Spleen (tissue), 11 donors: ENCODE results near the gene SACS. TPM values are rescaled to one million over a fixed set of nuclear protein-coding genes. Genes with fewer than 3 reads are reported as not detected.

Source experiments
- DNase-seq: peaks from one replicate; pipeline ENCODE4 v3.0.0-alpha.2; 2020
- H3K27ac ChIP-seq, 8 donors: fragments of 200-600 bp; sonication (generic) in 7 of 8; 1 replicate in 4 of 8; 2 replicates in 4 of 8; pipeline versions ENCODE4 v1.5.0 to v1.8.0; 2016 to 2021; ENCODE audit warnings: inconsistent platforms in 4 of 8, mild to moderate bottlenecking in 4 of 8, moderate library complexity in 1 of 8
- H3K27me3 ChIP-seq, 7 donors: fragments of 200-600 bp; sonication (generic) in 6 of 7; replicated peaks in 1 of 7; 1 replicate in 4 of 7; 2 replicates in 3 of 7; pipeline versions ENCODE4 v1.5.0 to v1.8.0; 2016 to 2021; ENCODE audit warnings: inconsistent platforms in 3 of 7, mild to moderate bottlenecking in 1 of 7
- H3K36me3 ChIP-seq, 6 donors: fragments of 200-600 bp; sonication (generic) in 5 of 6; 1 replicate in 4 of 6; 2 replicates in 2 of 6; pipeline versions ENCODE4 v1.5.0 to v1.8.0; 2016 to 2021; ENCODE audit warnings: inconsistent platforms in 2 of 6
- H3K4me1 ChIP-seq, 6 donors: fragments of 200-600 bp; sonication (generic) in 5 of 6; 1 replicate in 3 of 6; 2 replicates in 3 of 6; pipeline versions ENCODE4 v1.5.0 to v1.8.0; 2016 to 2021; ENCODE audit warnings: inconsistent platforms in 3 of 6
- H3K4me3 ChIP-seq, 8 donors: fragments of 200-600 bp; sonication (generic) in 7 of 8; 1 replicate in 4 of 8; 2 replicates in 4 of 8; pipeline versions ENCODE4 v1.5.0 to v1.8.0; 2016 to 2021; ENCODE audit warnings: inconsistent platforms in 4 of 8, mild to moderate bottlenecking in 4 of 8, moderate library complexity in 2 of 8
- H3K9me3 ChIP-seq, 8 donors: fragments of 200-600 bp; sonication (generic) in 7 of 8; 1 replicate in 4 of 8; 2 replicates in 4 of 8; pipeline versions ENCODE4 v1.5.0 to v1.8.0; 2016 to 2021; ENCODE audit warnings: inconsistent platforms in 4 of 8
- POLR2A ChIP-seq, 3 donors: fragments of 450-650 bp; IDR thresholded peaks; one replicate each; pipeline ENCODE4 v1.5.1; 2017; ENCODE audit warnings: antibody characterized with exemption in 3 of 3, mild to moderate bottlenecking in 1 of 3
- POLR2AphosphoS5 ChIP-seq, 3 donors: sonication (generic); formaldehyde crosslinking; IDR thresholded peaks; one replicate each; pipeline ENCODE4 v1.5.1; 2017; ENCODE audit warnings: antibody characterized with exemption in 3 of 3
- WGBS, 5 donors: extraction: QIAGEN DNeasy Blood & Tissue Kit in 3 of 5; methylation state at CpG; one replicate each; pipeline versions ENCODE4 v1.1.5 to v1.1.7; 2013 to 2018; 5-methylcytosine and 5-hydroxymethylcytosine counted together
- intact Hi-C: fragments of 100-400 bp; cut with DNase I; formaldehyde crosslinking; loops from one replicate; pipeline ENCODE4 v1.15.0; 2023; ENCODE audit warnings: low total_unique reads
- polyA plus RNA-seq, 3 donors: library from polyadenylated mRNA; stranded (reverse); fragments of 200-250 nt; gene quantifications; one replicate each; pipeline ENCODE4 v1.2.1, GENCODE V29; 2013
- total RNA-seq, 7 donors: library from RNA; depleted of rRNA in 3 of 7; stranded (reverse); fragments of >200 nt in 3 of 7; fragmentation: NEBNext Ultra II Directional in 4 of 7; extraction: Animal tissue kit (Norgen Biotek cat#: 25700) in 4 of 7; gene quantifications; one replicate each; pipeline versions ENCODE4 v1.1.0 to v1.2.1, GENCODE V29; 2016 to 2021
- TF ChIP-seq, protein P1 (sequence below), 11 experiments: fragments of 200-600 bp in 7 of 11; fragments of 450-650 bp in 4 of 11; sonication (generic) in 4 of 11; IDR thresholded peaks in 8 of 11; conservative IDR thresholded peaks in 3 of 11; 1 replicate in 7 of 11; 2 replicates in 4 of 11; pipeline versions ENCODE4 v1.4.0 to v1.8.0; 2016 to 2021; ENCODE audit warnings: antibody characterized with exemption in 11 of 11, inconsistent platforms in 4 of 11, mild to moderate bottlenecking in 1 of 11
- donor health status: healthy with polysubstance abuse.
- donor health status: DM: no; HTN: no; CAD: no; lungs with moderate emphysema.
- donor health status: DM: no; HTN: no; CAD: no.
- donor health status: Bipolar disorder and iron deficiency.
- donor health status: healthy.
- donor health status: DM: no; HTN: no; CAD: no.
- donor health status: DM: yes; HTN: yes; CAD: no.

Gene SACS
- total and polyA plus RNA-seq, 10 donors, result 4.6 to 34.4 (median 23.1) TPM

DNA sequence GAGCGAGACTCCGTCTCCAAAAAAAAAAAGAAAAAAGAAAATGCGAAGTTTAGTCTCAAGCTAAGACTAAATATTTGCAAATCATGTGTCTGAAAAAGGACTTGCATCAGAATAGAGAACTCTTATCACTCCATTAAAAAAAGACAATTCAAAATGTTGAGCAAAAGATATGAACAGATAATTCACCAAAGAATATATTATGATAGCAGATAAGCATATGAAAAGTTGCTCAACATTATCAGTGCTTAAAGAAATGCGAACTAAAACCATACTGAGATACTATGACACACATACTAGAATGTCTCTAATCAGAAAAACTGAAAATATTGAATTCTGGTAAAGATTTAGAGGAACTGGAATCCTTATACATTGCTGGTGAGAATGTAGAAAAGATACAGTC, 38.7 kb upstream of the SACS start:
- H3K9me3 ChIP-seq, result no peaks in the 10 kb centered on the region
- TF ChIP-seq POLR2A (IDR thresholded peaks at IDR 0.05) (no peak), POLR2AphosphoS5 (IDR thresholded peaks at IDR 0.05) (no peak)
- TF ChIP-seq, protein P1, sequence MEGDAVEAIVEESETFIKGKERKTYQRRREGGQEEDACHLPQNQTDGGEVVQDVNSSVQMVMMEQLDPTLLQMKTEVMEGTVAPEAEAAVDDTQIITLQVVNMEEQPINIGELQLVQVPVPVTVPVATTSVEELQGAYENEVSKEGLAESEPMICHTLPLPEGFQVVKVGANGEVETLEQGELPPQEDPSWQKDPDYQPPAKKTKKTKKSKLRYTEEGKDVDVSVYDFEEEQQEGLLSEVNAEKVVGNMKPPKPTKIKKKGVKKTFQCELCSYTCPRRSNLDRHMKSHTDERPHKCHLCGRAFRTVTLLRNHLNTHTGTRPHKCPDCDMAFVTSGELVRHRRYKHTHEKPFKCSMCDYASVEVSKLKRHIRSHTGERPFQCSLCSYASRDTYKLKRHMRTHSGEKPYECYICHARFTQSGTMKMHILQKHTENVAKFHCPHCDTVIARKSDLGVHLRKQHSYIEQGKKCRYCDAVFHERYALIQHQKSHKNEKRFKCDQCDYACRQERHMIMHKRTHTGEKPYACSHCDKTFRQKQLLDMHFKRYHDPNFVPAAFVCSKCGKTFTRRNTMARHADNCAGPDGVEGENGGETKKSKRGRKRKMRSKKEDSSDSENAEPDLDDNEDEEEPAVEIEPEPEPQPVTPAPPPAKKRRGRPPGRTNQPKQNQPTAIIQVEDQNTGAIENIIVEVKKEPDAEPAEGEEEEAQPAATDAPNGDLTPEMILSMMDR (IDR thresholded peaks at IDR 0.05 in 8 of 11, conservative IDR thresholded peaks at IDR 0.05 in 3 of 11), result no peak
- no peak overlapping the region for H3K4me3 ChIP-seq
- DNase-seq, result no peak
- 91 to 97% (median 93%) methylated on average over 4 of the region's 4 CpGs for WGBS, 5 donors
- H3K27ac ChIP-seq, result no peak overlapping the region
- H3K27me3 ChIP-seq, result no peaks in the 10 kb centered on the region
- peaks cover under 1 to 6% (median 2%) of the 10 kb centered on the region in 6 donors for H3K4me1 ChIP-seq
- H3K36me3 ChIP-seq, result no peaks in the 10 kb centered on the region
- intact Hi-C loops, result no loop called here

DNA sequence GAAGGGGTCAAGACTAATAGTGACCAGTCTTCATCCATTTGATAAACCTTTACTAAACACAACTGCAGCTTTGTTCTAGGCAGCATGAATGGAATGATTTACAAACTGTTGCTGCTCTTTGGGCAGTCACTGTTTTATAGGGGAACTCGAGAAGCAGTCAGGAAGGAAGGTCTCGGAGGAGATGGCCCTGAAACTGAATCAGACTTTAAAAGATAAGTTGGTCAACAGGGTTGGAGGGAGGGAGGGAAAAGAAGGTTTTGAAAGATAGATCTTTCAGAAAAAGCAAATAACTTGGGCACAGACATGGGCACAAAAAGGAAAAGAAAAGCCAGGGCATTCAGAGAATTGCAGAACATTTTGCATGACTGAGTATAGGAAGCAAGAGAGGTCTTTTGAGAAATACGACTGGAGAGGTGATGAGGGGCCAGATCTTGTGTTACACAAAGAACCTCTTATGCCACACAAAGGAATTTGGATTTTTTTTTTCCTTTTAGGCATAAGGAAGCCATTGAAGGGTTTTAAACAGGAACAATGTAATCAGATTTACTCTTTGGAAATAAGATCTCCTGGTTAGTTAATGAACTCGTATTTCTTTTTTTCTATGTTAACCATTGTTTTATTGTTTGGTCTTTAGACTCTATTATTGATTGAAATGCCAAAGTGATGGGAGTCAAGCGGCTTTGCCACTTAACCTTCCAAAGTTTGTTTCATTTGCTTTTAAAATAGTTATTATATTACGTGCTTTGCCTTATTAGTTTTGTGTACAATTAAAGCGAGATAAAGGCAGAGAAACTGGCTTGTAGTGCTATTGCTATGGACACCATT, 37.5 kb upstream of the SACS start:
- intact Hi-C loops, result no loop called here
- Histone ChIP-seq H3K36me3 (no peaks in the 10 kb centered on the region), H3K4me1 (peaks cover 4 to 18% (median 9%) of the 10 kb centered on the region in 6 donors), H3K27me3 (no peaks in the 10 kb centered on the region), H3K27ac (no peak overlapping the region), H3K9me3 (no peaks in the 10 kb centered on the region), H3K4me3 (no peak overlapping the region)
- DNase-seq, result no peak
- 63 to 81% (median 67%) methylated on average over 7 of the region's 7 CpGs for WGBS, 5 donors
- TF ChIP-seq, protein P1 (IDR thresholded peaks at IDR 0.05 in 8 of 11, conservative IDR thresholded peaks at IDR 0.05 in 3 of 11), result no peak
- TF ChIP-seq POLR2A (IDR thresholded peaks at IDR 0.05), result no peak
- TF ChIP-seq POLR2AphosphoS5 (IDR thresholded peaks at IDR 0.05), result no peak

DNA sequence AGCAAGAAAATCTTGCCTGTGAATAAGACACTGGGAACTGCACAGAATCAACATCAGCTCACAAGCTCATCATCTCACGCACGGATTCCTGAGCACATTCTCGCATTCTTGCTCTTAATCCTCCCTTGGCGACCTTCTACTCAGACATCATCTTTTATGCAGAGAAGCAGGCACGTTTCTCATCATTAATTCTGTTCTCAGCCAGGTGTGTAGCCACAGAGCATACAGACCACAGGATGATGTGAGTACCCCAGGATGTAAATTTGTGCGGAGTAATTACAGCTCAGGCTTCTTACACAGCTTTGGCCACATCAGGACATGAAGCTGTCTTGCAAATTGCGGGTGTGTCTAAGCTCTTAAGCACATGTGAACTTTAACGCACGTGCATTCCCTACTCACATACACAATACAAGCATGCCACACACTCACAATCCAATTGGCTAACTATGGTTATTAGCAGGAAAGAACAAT, 36.5 kb upstream of the SACS start:
- H3K27me3 ChIP-seq, result no peaks in the 10 kb centered on the region
- intact Hi-C loops, result loop anchor here (5.0 to 10.0 kb wide), 2 partner anchors 402 to 755 kb away; no protein-coding TSS in a partner anchor
- no peaks in the 10 kb centered on the region for H3K9me3 ChIP-seq
- TF ChIP-seq POLR2AphosphoS5 (IDR thresholded peaks at IDR 0.05), result no peak
- TF ChIP-seq, protein P1 (IDR thresholded peaks at IDR 0.05 in 8 of 11, conservative IDR thresholded peaks at IDR 0.05 in 3 of 11), result no peak
- TF ChIP-seq POLR2A (IDR thresholded peaks at IDR 0.05), result no peak
- 81 to 89% (median 84%) methylated on average over 9 of the region's 9 CpGs for WGBS, 5 donors
- peaks cover 4 to 23% (median 13%) of the 10 kb centered on the region in 6 donors for H3K4me1 ChIP-seq
- DNase-seq, result no peak
- H3K4me3 ChIP-seq, result no peak overlapping the region
- H3K36me3 ChIP-seq, result no peaks in the 10 kb centered on the region
- H3K27ac ChIP-seq, result no peak overlapping the region

DNA sequence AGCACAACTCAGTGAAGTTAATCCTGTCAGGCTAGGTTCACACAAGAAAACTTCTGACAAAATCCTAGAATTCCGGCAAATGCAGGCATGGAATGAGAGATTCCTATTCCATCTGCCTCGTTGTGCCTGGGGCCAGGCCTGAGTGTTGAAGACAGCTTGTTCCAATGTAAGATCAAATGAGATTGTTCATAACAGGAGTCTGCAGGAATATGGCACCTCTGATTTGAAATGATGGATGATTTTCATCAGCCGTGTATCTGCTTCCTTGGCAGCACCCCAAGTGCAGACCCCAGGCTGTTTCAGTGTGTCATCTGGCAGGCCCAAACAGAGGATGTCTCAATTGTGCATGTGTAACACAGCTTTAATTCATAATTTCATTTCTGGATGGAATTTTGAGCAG, 35.3 kb upstream of the SACS start:
- DNase-seq, result no peak

More for the DNA sequence above, 35.3 kb upstream of the SACS start:
- no peak overlapping the region for H3K4me3 ChIP-seq
- WGBS, 5 donors, result 68 to 88% (median 75%) methylated on average over 3 of the region's 3 CpGs
- intact Hi-C loops, result loop anchor here (5.0 to 10.0 kb wide), 2 partner anchors 403 to 756 kb away; no protein-coding TSS in a partner anchor
- no peak for TF ChIP-seq POLR2A (IDR thresholded peaks at IDR 0.05)
- peaks cover 4 to 23% (median 13%) of the 10 kb centered on the region in 6 donors for H3K4me1 ChIP-seq
- no peaks in the 10 kb centered on the region for H3K27me3 ChIP-seq
- no peaks in the 10 kb centered on the region for H3K36me3 ChIP-seq
- H3K27ac ChIP-seq, result no peak overlapping the region
- no peaks in the 10 kb centered on the region for H3K9me3 ChIP-seq
